CD14-positive monocyte (primary cell): ENCODE measurements around the gene RNF220. TPM values are rescaled to one million over a fixed set of nuclear protein-coding genes. Genes with fewer than 3 reads are reported as not detected.
A peak's percentile ranks its signal among the peaks of the same experiment; 100 is the strongest.

ENCODE experiments used
- DNase-seq, 3 donors: peaks; one replicate each; pipeline ENCODE4 v3.0.0-alpha.2; 2011 to 2022
- H2AFZ ChIP-seq: 2 replicates; pipeline ENCODE4 v1.6.0; 2012; ENCODE audit warnings: mild to moderate bottlenecking, low read depth, low read length, inconsistent platforms; ENCODE audit not compliant: insufficient read depth, poor library complexity, severe bottlenecking
- H3K27ac ChIP-seq, 2 donors: 1 replicate in 1 of 2; 2 replicates in 1 of 2; pipeline ENCODE4 v1.5.1; 2012 to 2013; ENCODE audit warnings: low read length in 2 of 2, control low read depth in 1 of 2, inconsistent platforms in 1 of 2, low read depth in 1 of 2, mild to moderate bottlenecking in 1 of 2
- H3K27me3 ChIP-seq, 2 donors: one replicate each; pipeline versions ENCODE4 v1.6.0 to v1.6.1; 2011 to 2013; ENCODE audit warnings: low read length in 2 of 2; ENCODE audit not compliant: control insufficient read depth in 2 of 2, insufficient read depth in 2 of 2
- H3K36me3 ChIP-seq, 2 donors: replicated peaks in 1 of 2; 1 replicate in 1 of 2; 2 replicates in 1 of 2; pipeline versions ENCODE4 v1.5.1 to v1.6.1; 2012 to 2013; ENCODE audit warnings: low read length in 2 of 2, control low read depth in 1 of 2, inconsistent platforms in 1 of 2, mild to moderate bottlenecking in 1 of 2; ENCODE audit not compliant: insufficient read depth in 2 of 2, control insufficient read depth in 1 of 2
- H3K4me1 ChIP-seq, 2 donors: 1 replicate in 1 of 2; 2 replicates in 1 of 2; pipeline versions ENCODE4 v1.5.1 to v1.6.1; 2012 to 2013; ENCODE audit warnings: low read length in 2 of 2, control low read depth in 1 of 2, inconsistent platforms in 1 of 2, mild to moderate bottlenecking in 1 of 2, moderate library complexity in 1 of 2; ENCODE audit not compliant: insufficient read depth in 2 of 2, control insufficient read depth in 1 of 2
- H3K4me2 ChIP-seq: replicated peaks from 2 replicates; pipeline ENCODE3; 2012; ENCODE audit warnings: low read length, moderate library complexity, mild to moderate bottlenecking; ENCODE audit not compliant: poor library complexity, severe bottlenecking; ENCODE audit errors: extremely low read depth
- H3K4me3 ChIP-seq, 3 experiments: fragments of 200-600 bp in 1 of 3; sonication (generic) in 1 of 3; replicated peaks in 1 of 3; 1 replicate in 2 of 3; 2 replicates in 1 of 3; pipeline ENCODE4 v1.5.1; 2011 to 2013; ENCODE audit warnings: low read length in 3 of 3, mild to moderate bottlenecking in 3 of 3, control low read depth in 2 of 3, low read depth in 2 of 3, inconsistent platforms in 1 of 3, moderate library complexity in 1 of 3
- H3K79me2 ChIP-seq: 2 replicates; pipeline ENCODE4 v1.6.0; 2012; ENCODE audit warnings: mild to moderate bottlenecking, control low read depth, inconsistent platforms, low read length, moderate library complexity; ENCODE audit not compliant: insufficient read depth
- H3K9ac ChIP-seq: 2 replicates; pipeline ENCODE4 v1.6.0; 2017; ENCODE audit warnings: low read length, mild to moderate bottlenecking; ENCODE audit not compliant: insufficient read depth, poor library complexity, severe bottlenecking
- H3K9me3 ChIP-seq, 2 donors: replicated peaks in 1 of 2; 1 replicate in 1 of 2; 2 replicates in 1 of 2; pipeline versions ENCODE4 v1.5.1 to v1.6.1; 2012 to 2013; ENCODE audit warnings: low read length in 2 of 2, control low read depth in 1 of 2; ENCODE audit not compliant: control insufficient read depth in 1 of 2, insufficient read depth in 1 of 2
- H4K20me1 ChIP-seq: 2 replicates; pipeline ENCODE4 v1.6.0; 2012; ENCODE audit warnings: mild to moderate bottlenecking, low read length, control low read depth, moderate library complexity; ENCODE audit not compliant: insufficient read depth
- H3K27ac Mint-ChIP-seq, 7 donors: one replicate each; pipeline ENCODE4 v1.8.0; 2020; ENCODE audit warnings: mild to moderate bottlenecking in 7 of 7, mixed read lengths in 7 of 7, moderate library complexity in 6 of 7, inconsistent platforms in 2 of 7
- H3K27me3 Mint-ChIP-seq, 3 donors: one replicate each; pipeline ENCODE4 v1.8.0; 2021 to 2022; ENCODE audit warnings: low read depth in 3 of 3, mild to moderate bottlenecking in 3 of 3, mixed read lengths in 3 of 3, moderate library complexity in 3 of 3, inconsistent platforms in 1 of 3
- H3K36me3 Mint-ChIP-seq, 2 donors: one replicate each; pipeline ENCODE4 v1.8.0; 2020; ENCODE audit warnings: mixed read lengths in 2 of 2, inconsistent platforms in 1 of 2, mild to moderate bottlenecking in 1 of 2
- H3K4me1 Mint-ChIP-seq: one replicate; pipeline ENCODE4 v1.8.0; 2020; ENCODE audit warnings: mild to moderate bottlenecking, mixed read lengths
- H3K4me3 Mint-ChIP-seq, 2 donors: one replicate each; pipeline ENCODE4 v1.8.0; 2020; ENCODE audit warnings: mild to moderate bottlenecking in 2 of 2, mixed read lengths in 2 of 2, moderate library complexity in 1 of 2
- H3K9me3 Mint-ChIP-seq, 7 donors: one replicate each; pipeline ENCODE4 v1.8.0; 2020 to 2022; ENCODE audit warnings: mixed read lengths in 7 of 7, mild to moderate bottlenecking in 6 of 7, moderate library complexity in 6 of 7, inconsistent platforms in 2 of 7
- CTCF ChIP-seq: fragments of 200-600 bp; IDR thresholded peaks from one replicate; pipeline ENCODE4 v1.8.0; 2022; ENCODE audit warnings: antibody characterized with exemption, mild to moderate bottlenecking
- WGBS: methylation state at CpG from one replicate; pipeline ENCODE4 v1.1.5; 2013; ENCODE audit warnings: missing lambda C conversion rate; ENCODE audit not compliant: insufficient coverage; 5-methylcytosine and 5-hydroxymethylcytosine counted together
- intact Hi-C, 2 donors: fragments of 100-400 bp; cut with micrococcal nuclease; formaldehyde crosslinking; loops; one replicate each; pipeline versions ENCODE4 v1.15.0 to v1.15.1; 2023
- polyA plus RNA-seq, 3 donors: library from polyadenylated mRNA; depleted of rRNA in 1 of 3; unstranded in 2 of 3; stranded (reverse) in 1 of 3; fragments of 300-500 nt in 2 of 3; fragments of >200 nt in 1 of 3; fragmentation: Illumina TruSeq in 2 of 3; gene quantifications; 1 replicate in 2 of 3; 2 replicates in 1 of 3; pipeline ENCODE4 v1.2.3, GENCODE V29; 2012 to 2021

Gene RNF220
- polyA plus RNA-seq, 3 donors: 39.4 to 133 (median 49.4) TPM

- WGBS: 95% methylated on average over 7 of the region's 12 CpGs
- H3K9ac ChIP-seq: no peak overlapping the region
- H2AFZ ChIP-seq: no peak overlapping the region
- no peaks in the 10 kb centered on the region for H3K27me3 ChIP-seq
- Mint-ChIP-seq H3K4me3 (no peak overlapping the region), H3K27ac (peak overlapping the region in 3 of 7 donors; percentile 2 to 30 (median 6)), H3K9me3 (no peaks in the 10 kb centered on the region), H3K4me1 (peaks cover 3% of the 10 kb centered on the region), H3K36me3 (peaks cover 91 to 100% of the 10 kb centered on the region in 2 donors), H3K27me3 (no peaks in the 10 kb centered on the region)
- no peaks in the 10 kb centered on the region for H3K9me3 ChIP-seq
- peaks cover 98% of the 10 kb centered on the region for H4K20me1 ChIP-seq
- H3K27ac ChIP-seq: no peak overlapping the region
- peaks cover 41% of the 10 kb centered on the region for H3K79me2 ChIP-seq
- no peaks in the 10 kb centered on the region for H3K4me1 ChIP-seq
- no peak for TF ChIP-seq CTCF
- H3K4me2 ChIP-seq: no peak overlapping the region
- peaks cover 96 to 100% of the 10 kb centered on the region in 2 donors for H3K36me3 ChIP-seq
- DNase-seq: no peak
- H3K4me3 ChIP-seq: no peak overlapping the region
- intact Hi-C loops: no loop called here
These were observed 236.4 kb downstream of the RNF220 start for GRCh38 chr1:44641126-44642102.

- Histone ChIP-seq H4K20me1 (peaks cover 97% of the 10 kb centered on the region), H3K27me3 (no peaks in the 10 kb centered on the region), H3K27ac (no peak overlapping the region), H3K79me2 (peaks cover 35% of the 10 kb centered on the region), H3K9me3 (no peaks in the 10 kb centered on the region), H3K4me2 (no peak overlapping the region), H2AFZ (no peak overlapping the region), H3K4me3 (no peak overlapping the region), H3K9ac (no peak overlapping the region), H3K4me1 (no peaks in the 10 kb centered on the region), H3K36me3 (peaks cover 96 to 100% of the 10 kb centered on the region in 2 donors)
- no peak overlapping the region for H3K4me3 Mint-ChIP-seq
- no peak overlapping the region for H3K27ac Mint-ChIP-seq
- H3K36me3 Mint-ChIP-seq: peaks cover 91 to 100% of the 10 kb centered on the region in 2 donors
- no peaks in the 10 kb centered on the region for H3K27me3 Mint-ChIP-seq
- TF ChIP-seq CTCF: no peak
- WGBS: 80% methylated on average over 1 of the region's 2 CpGs
- no peaks in the 10 kb centered on the region for H3K9me3 Mint-ChIP-seq
- H3K4me1 Mint-ChIP-seq: peaks cover 1% of the 10 kb centered on the region
- DNase-seq: no peak
- intact Hi-C loops: no loop called here
These were observed 237.2 kb downstream of the RNF220 start for GRCh38 chr1:44642255-44642654.
